Measurements from ENCODE around the gene APOL4.

The APOL4 gene

GRCh38 chr22:36171941-36172340 lies 29.7 kb downstream of the APOL4 start:
- no peak for DNase-seq (ENCODE audit: low read depth, low spot score)
- TF ChIP-seq, protein P1, sequence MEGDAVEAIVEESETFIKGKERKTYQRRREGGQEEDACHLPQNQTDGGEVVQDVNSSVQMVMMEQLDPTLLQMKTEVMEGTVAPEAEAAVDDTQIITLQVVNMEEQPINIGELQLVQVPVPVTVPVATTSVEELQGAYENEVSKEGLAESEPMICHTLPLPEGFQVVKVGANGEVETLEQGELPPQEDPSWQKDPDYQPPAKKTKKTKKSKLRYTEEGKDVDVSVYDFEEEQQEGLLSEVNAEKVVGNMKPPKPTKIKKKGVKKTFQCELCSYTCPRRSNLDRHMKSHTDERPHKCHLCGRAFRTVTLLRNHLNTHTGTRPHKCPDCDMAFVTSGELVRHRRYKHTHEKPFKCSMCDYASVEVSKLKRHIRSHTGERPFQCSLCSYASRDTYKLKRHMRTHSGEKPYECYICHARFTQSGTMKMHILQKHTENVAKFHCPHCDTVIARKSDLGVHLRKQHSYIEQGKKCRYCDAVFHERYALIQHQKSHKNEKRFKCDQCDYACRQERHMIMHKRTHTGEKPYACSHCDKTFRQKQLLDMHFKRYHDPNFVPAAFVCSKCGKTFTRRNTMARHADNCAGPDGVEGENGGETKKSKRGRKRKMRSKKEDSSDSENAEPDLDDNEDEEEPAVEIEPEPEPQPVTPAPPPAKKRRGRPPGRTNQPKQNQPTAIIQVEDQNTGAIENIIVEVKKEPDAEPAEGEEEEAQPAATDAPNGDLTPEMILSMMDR (IDR thresholded peaks at IDR 0.05; ENCODE audit: insufficient read depth, low read length, missing control alignments) = no peak
- ChIA-PET POLR2A (no interaction called here), CTCF (interaction anchor here (2.6 to 3.2 kb wide), 2 partner anchors 10 to 315 kb away, joined by 10 to 24 read pairs; no protein-coding TSS in a partner anchor)
- no peak overlapping the region for H3K4me3 ChIP-seq (ENCODE audit: low read depth, low read length)

DNA sequence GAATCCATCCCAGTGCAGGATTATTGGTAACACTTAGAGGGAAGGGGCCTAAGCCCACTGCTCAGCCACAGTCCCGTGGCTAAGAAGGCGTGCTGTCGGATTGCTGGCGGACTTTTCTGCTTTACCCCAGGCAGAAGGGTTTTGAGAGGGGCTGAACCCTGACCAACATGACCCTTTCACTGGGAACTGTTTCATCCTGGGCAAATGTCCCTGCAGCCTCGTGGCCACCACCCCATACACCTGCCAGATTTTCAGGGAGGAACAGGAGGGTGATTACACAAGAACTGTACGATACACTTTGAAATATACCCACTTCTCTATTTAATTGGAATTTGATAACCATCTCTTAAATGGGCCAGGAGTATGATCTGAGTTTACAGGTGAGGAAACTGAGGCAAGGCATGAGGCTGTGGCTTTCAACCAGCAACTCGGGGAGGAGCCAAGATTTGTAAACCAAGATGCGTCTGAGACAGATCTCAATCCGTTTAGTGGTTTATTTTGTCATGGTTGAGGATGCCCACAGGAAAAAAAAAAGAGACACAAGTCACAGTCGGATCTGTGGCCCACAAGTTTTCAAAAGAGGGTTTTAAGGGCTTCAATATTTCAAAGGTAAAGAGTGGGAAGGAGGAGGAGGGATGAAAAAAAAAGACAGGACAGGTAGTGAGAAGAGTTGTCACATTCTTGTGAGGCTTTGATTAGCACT lies 34.9 kb downstream of the APOL4 start:
- TF ChIP-seq, protein P1 (IDR thresholded peaks at IDR 0.05; ENCODE audit: insufficient read depth, low read length, missing control alignments) = no peak
- POLR2A ChIA-PET = no interaction called here

DNA sequence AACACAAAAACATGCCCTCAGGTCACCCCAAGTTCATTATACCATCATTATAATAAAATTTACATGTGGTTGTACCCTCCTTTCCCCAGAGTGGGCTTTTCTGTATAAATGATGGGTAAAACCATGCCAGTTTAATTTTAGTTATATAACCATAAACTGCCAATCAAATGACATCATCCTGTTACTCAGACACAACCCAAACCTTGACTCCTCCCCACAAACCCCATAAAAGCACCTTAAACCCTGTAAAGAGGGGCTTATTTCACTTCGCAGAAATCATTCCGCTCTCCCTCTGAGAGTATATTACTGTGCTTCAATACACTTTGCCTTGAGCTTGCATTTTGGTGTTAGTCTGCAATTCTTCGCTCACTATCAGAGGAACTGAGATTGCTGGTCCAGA lies 35.5 kb downstream of the APOL4 start:
- no peak for DNase-seq (ENCODE audit: low read depth, low spot score)
- ChIA-PET POLR2A (no interaction called here), CTCF (interaction anchor here (1.2 to 1.9 kb wide), 2 partner anchors 9 to 320 kb away, joined by 4 to 5 read pairs; no protein-coding TSS in a partner anchor)
- TF ChIP-seq, protein P1 (IDR thresholded peaks at IDR 0.05; ENCODE audit: insufficient read depth, low read length, missing control alignments) = no peak
- H3K4me3 ChIP-seq (ENCODE audit: low read depth, low read length) = no peak overlapping the region

More for the DNA sequence above, 34.9 kb downstream of the APOL4 start:
- H3K4me3 ChIP-seq (ENCODE audit: low read depth, low read length) = no peak overlapping the region
- DNase-seq (ENCODE audit: low read depth, low spot score) = no peak
- CTCF ChIA-PET = no interaction called here

DNA sequence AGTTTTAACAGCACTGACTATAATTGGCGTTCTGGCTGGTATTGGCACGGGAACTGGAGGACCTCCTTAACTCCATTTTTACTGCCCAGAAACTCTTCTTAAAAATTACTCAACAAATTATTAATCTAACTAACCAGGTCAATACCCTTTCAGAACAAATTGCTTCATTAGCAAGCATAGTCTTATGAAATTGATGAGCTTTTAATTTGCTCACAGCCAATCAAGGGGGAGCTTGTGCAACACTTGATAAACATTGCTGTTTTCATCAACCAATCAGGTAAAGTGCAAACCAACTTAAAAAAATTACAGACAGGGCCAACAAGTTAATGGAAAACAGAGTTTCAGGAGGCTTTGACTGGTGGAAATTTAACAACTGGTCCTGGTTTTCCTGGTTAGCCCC lies 36.5 kb downstream of the APOL4 start:
- CTCF ChIA-PET = interaction anchor here (1.2 to 11.6 kb wide), 4 partner anchors 9 to 321 kb away, joined by 3 to 125 read pairs (median 4); no protein-coding TSS in a partner anchor
- no peak overlapping the region for H3K4me3 ChIP-seq (ENCODE audit: low read depth, low read length)
- TF ChIP-seq, protein P1 (IDR thresholded peaks at IDR 0.05; ENCODE audit: insufficient read depth, low read length, missing control alignments) = no peak
- POLR2A ChIA-PET = no interaction called here
- DNase-seq (ENCODE audit: low read depth, low spot score) = no peak

DNA sequence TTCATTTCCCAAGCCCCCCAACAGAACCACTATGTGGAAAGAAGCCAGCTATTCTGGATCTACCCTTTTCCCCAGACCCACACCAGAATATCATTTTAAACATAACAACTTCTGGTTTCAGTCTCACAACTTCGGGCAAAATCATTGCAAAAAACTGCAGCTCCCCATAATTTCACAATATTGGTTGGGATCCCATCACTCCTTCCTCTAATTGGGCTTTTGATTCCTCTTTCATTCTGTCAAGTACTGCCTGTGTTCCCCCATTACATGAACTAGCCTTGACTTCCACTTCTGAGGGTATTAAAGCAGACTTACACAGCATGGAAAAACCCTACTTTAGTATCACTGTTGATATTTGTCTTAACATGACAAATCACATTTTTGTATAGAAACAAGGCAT lies 37.0 kb downstream of the APOL4 start:
- no peak for DNase-seq (ENCODE audit: low read depth, low spot score)
- TF ChIP-seq, protein P1 (IDR thresholded peaks at IDR 0.05; ENCODE audit: insufficient read depth, low read length, missing control alignments) = no peak
- H3K4me3 ChIP-seq (ENCODE audit: low read depth, low read length) = no peak overlapping the region
- POLR2A ChIA-PET = no interaction called here
- CTCF ChIA-PET = interaction anchor here (1.2 to 11.6 kb wide), 7 partner anchors 9 to 322 kb away, joined by 3 to 125 read pairs (median 5); no protein-coding TSS in a partner anchor

- TF ChIP-seq, protein P1 (IDR thresholded peaks at IDR 0.05; ENCODE audit: insufficient read depth, low read length, missing control alignments) = no peak
- no peak for DNase-seq (ENCODE audit: low read depth, low spot score)
- CTCF ChIA-PET = interaction anchor here (1.1 to 11.6 kb wide), 8 partner anchors 9 to 115 kb away, joined by 3 to 125 read pairs (median 6); no protein-coding TSS in a partner anchor
- H3K4me3 ChIP-seq (ENCODE audit: low read depth, low read length) = no peak overlapping the region
- POLR2A ChIA-PET = no interaction called here
Observed at GRCh38 chr22:36163497-36163896, 38.1 kb downstream of the APOL4 start.

Data from AG04449 (cell line).